Smooth muscle cell of bladder (primary cell): ENCODE data around the gene CFAP251. TPM values are rescaled to one million over a fixed set of nuclear protein-coding genes. Genes with fewer than 3 reads are reported as not detected.

ENCODE experiments used
- total RNA-seq: library from RNA; depleted of rRNA; stranded (reverse); fragments of >200 nt; gene quantifications from 2 replicates; pipeline ENCODE4 v1.2.3, GENCODE V29; 2014

CFAP251 gene, protein sequence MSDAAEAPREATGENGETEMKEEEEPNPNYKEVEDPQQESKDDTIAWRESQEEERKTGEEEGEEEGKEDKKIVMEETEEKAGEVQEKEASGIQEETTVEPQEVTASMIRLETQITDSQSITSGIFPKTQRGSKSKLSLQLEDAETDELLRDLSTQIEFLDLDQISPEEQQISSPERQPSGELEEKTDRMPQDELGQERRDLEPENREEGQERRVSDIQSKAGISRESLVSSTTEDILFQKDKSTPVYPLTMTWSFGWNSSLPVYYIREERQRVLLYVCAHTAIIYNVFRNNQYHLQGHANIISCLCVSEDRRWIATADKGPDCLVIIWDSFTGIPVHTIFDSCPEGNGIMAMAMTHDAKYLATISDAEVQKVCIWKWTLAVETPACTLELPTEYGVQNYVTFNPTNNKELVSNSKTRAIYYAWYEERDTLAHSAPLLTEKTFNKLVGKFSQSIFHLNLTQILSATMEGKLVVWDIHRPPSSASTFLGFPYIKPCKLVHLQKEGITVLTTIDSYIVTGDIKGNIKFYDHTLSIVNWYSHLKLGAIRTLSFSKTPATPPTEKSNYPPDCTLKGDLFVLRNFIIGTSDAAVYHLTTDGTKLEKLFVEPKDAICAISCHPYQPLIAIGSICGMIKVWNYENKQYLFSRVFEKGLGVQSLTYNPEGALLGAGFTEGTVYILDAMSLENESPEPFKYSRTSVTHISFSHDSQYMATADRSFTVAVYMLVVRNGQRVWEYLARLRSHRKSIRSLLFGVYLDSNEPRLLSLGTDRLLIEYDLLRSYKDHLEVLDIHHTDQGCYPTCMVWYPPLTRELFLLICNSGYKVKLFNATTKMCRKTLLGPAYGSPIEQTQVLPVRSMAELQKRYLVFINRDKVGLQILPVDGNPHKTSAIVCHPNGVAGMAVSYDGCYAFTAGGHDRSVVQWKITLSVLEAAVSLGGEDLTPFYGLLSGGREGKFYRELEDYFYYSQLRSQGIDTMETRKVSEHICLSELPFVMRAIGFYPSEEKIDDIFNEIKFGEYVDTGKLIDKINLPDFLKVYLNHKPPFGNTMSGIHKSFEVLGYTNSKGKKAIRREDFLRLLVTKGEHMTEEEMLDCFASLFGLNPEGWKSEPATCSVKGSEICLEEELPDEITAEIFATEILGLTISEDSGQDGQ
- total RNA-seq, result 2.4 and 3.3 TPM in 2 replicates

DNA sequence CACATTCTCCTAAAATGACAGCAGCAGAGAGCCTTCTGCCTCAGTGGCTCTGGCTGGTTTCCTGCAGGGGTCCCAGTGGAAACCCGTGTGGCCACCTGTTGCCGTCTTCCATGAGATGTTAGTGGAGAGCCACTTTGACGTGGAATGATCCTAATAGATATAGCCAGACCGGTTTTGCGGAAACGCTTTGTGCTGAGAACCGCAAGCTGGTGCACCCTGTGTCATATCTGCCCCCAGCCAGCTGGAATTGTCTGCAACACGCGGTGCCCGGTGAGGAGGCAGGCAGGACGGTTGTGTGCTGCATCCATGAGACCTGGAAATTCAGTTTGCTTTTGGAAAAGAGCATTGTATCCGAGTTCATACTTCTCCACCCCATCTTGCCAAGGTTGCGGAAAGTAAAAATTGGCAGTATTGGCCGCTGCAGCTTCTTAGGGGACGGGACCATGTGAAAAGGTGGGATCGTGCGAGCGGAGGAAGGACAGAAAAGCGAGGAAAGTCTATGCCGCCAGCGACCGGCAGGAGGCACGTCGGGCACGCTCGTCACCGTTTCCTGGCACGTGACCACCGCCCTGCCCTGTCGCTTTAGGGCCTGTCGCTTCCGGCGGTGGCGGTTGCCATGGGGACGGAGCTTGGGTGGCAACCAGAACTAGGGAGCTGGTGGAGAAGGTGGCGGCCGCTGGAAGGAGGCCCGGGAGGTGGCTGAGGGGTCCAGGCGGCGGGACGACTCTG lies at the start of gene CFAP251:
TSS of gene CFAP251 (plus strand) at position 643 of the 729 bp plus-strand sequence. CDS start 2,714 bp downstream, outside the sequence.

GRCh38 chr12:121888478-121889273 lies 29.7 kb upstream of the CFAP251 start, which contains the start of gene PSMD9:
Gene PSMD9 (plus strand): TSS chr12:121888790. CDS start chr12:121888857, 67 bp downstream.

DNA sequence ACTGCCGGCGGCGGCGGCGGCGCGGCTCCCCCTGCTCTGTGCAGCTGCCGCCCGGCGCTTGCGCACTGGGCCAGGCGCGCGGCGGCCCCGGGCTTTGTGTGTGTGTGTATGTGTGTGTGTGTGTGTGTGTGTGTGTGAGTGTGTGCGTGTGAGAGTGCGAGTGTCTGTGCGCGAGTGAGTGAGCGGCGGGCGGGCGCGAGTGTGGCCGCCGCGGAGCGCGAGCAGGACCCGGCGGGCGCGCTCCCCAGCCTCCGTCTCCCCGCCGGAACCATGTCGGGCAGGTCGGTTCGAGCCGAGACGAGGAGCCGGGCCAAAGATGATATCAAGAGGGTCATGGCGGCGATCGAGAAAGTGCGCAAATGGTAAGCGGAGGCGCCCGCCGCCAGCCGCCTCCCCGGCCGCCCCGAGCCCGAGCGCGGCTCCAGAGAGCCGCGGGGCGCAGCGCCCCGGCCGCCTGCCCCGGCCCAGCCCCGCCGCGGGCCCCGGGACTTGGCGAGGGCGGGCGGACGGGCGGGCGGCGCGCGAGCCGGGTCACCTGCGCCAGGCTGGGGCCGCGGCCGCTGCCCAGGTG lies 103.5 kb downstream of the CFAP251 start, which contains the start of gene BCL7A:
TSS of gene BCL7A (plus strand) at position 63 of the 571 bp plus-strand sequence. CDS start at position 271, 208 bp downstream.

Other genes starting within 250 kb of the CFAP251 start
- 0.57 and 0.65 TPM in 2 replicates for gene MORN3, start 248.9 kb upstream of the CFAP251 start, total RNA-seq
- 6.8 and 10.9 TPM in 2 replicates for gene TMEM120B, start 205.8 kb upstream of the CFAP251 start, total RNA-seq
- gene RHOF, start 124.9 kb upstream of the CFAP251 start, total RNA-seq, result 4.3 and 4.4 TPM in 2 replicates
- 1.7 and 2.3 TPM in 2 replicates for gene SETD1B, start 114.6 kb upstream of the CFAP251 start, total RNA-seq
- 2.2 and 11.9 TPM in 2 replicates for gene HPD, start 59.7 kb upstream of the CFAP251 start, total RNA-seq
- 77.2 and 88.6 TPM in 2 replicates for gene PSMD9, start 29.8 kb upstream of the CFAP251 start, total RNA-seq
- gene BCL7A, start 103.3 kb downstream of the CFAP251 start, total RNA-seq, result 2.4 and 3.7 TPM in 2 replicates
- 28.4 and 29.8 TPM in 2 replicates for gene MLXIP, start 160.2 kb downstream of the CFAP251 start, total RNA-seq